RWPE2 (cell line): ENCODE results near the gene TUBA4A.
"Not testable (repeated sequence)": the region's sequence is repeated elsewhere in the genome, so short reads cannot be mapped to it uniquely, and the experiment has no call there.

Experiments used
- ATAC-seq: fragments of 200-7000 bp; cut with Tn5 transposase; 3 replicates; pipeline ENCODE4 v1.9.1; 2021; ENCODE audit warnings: low read depth
- DNase-seq: peaks from one replicate; pipeline ENCODE4 v3.0.0-alpha.2; 2020; ENCODE audit warnings: low spot score
- H3K27ac ChIP-seq: fragments of 450-650 bp; 2 replicates; pipeline ENCODE4 v1.5.1; 2017; ENCODE audit warnings: mild to moderate bottlenecking; ENCODE audit not compliant: poor library complexity, severe bottlenecking
- H3K27me3 ChIP-seq: fragments of 250-450 bp; sonication (Bioruptor Pico); 2 replicates; pipeline ENCODE4 v1.5.1; 2021; ENCODE audit warnings: mild to moderate bottlenecking, moderate library complexity; ENCODE audit not compliant: insufficient read depth, poor library complexity, severe bottlenecking
- H3K36me3 ChIP-seq: fragments of 250-450 bp; sonication (Bioruptor Pico); 2 replicates; pipeline ENCODE4 v1.5.1; 2020; ENCODE audit warnings: low read depth, mild to moderate bottlenecking, moderate library complexity
- H3K4me1 ChIP-seq: fragments of 250-450 bp; sonication (Bioruptor Pico); 2 replicates; pipeline ENCODE4 v1.5.1; 2021; ENCODE audit warnings: mild to moderate bottlenecking, moderate library complexity; ENCODE audit not compliant: insufficient read depth, poor library complexity, severe bottlenecking
- H3K4me3 ChIP-seq: fragments of 250-450 bp; sonication (Bioruptor Pico); 2 replicates; pipeline ENCODE4 v1.5.1; 2021; ENCODE audit warnings: mild to moderate bottlenecking, moderate library complexity; ENCODE audit not compliant: severe bottlenecking
- H3K9me3 ChIP-seq: fragments of 250-450 bp; sonication (Bioruptor Pico); 2 replicates; pipeline ENCODE4 v1.5.1; 2021; ENCODE audit warnings: mild to moderate bottlenecking, moderate library complexity; ENCODE audit not compliant: severe bottlenecking
- CTCF ChIP-seq: fragments of 450-650 bp; IDR thresholded peaks from one replicate; pipeline ENCODE4 v1.5.1; 2017; ENCODE audit warnings: mild to moderate bottlenecking, moderate library complexity; ENCODE audit not compliant: poor library complexity, severe bottlenecking

TUBA4A gene

GRCh38 chr2:219287580-219288265 lies 34.0 kb upstream of the TUBA4A start:
- DNase-seq (no peak), ATAC-seq (no peak)
- H3K4me1 ChIP-seq, result peaks cover 27% of the 10 kb centered on the region
- H3K9me3 ChIP-seq, result no peaks in the 10 kb centered on the region
- H3K4me3 ChIP-seq, result no peak overlapping the region
- no peaks in the 10 kb centered on the region for H3K27me3 ChIP-seq
- H3K27ac ChIP-seq, result peak overlapping the region; percentile 79
- H3K36me3 ChIP-seq, result peaks cover 13% of the 10 kb centered on the region
- no peak for TF ChIP-seq CTCF

GRCh38 chr2:219287116-219287440 lies 33.4 kb upstream of the TUBA4A start:
- ATAC-seq, H3K27me3 ChIP-seq, H3K9me3 ChIP-seq, H3K4me3 ChIP-seq, DNase-seq: not testable (repeated sequence)
- Histone ChIP-seq H3K27ac (peak overlapping the region; percentile 79), H3K4me1 (peaks cover 27% of the 10 kb centered on the region), H3K36me3 (peaks cover 17% of the 10 kb centered on the region)

- H3K27ac ChIP-seq, result peak overlapping the region; percentile 79
- TF ChIP-seq CTCF, result peak; percentile 16
Observed at GRCh38 chr2:219286436-219287115, 32.9 kb upstream of the TUBA4A start.

GRCh38 chr2:219285894-219286425 lies 32.2 kb upstream of the TUBA4A start:
- peaks cover 28% of the 10 kb centered on the region for H3K36me3 ChIP-seq
- TF ChIP-seq CTCF, result no peak
- ATAC-seq (peak; percentile 85), DNase-seq (peak; percentile 84)
- H3K27ac ChIP-seq, result peak overlapping the region; percentile 79
- H3K4me1 ChIP-seq, result peaks cover 27% of the 10 kb centered on the region
- no peak overlapping the region for H3K4me3 ChIP-seq
- no peaks in the 10 kb centered on the region for H3K9me3 ChIP-seq
- no peaks in the 10 kb centered on the region for H3K27me3 ChIP-seq

More at GRCh38 chr2:219286436-219287115, 32.9 kb upstream of the TUBA4A start:
- H3K36me3 ChIP-seq, result peaks cover 22% of the 10 kb centered on the region
- H3K4me1 ChIP-seq, result peaks cover 27% of the 10 kb centered on the region
- ATAC-seq (peak; percentile 66), DNase-seq (peak; percentile 93)
- no peaks in the 10 kb centered on the region for H3K9me3 ChIP-seq
- no peaks in the 10 kb centered on the region for H3K27me3 ChIP-seq
- no peak overlapping the region for H3K4me3 ChIP-seq

- Histone ChIP-seq H3K4me3 (no peak overlapping the region), H3K4me1 (peaks cover 26% of the 10 kb centered on the region), H3K9me3 (no peaks in the 10 kb centered on the region), H3K27me3 (no peaks in the 10 kb centered on the region), H3K27ac (peak overlapping the region; percentile 79), H3K36me3 (peaks cover 34% of the 10 kb centered on the region)
- no peak for ATAC-seq
- no peak for TF ChIP-seq CTCF
- no peak for DNase-seq
Observed at GRCh38 chr2:219285373-219285735, 31.6 kb upstream of the TUBA4A start.
